Skin epidermis (tissue), 12 donors: ENCODE measurements around the gene TMEM126A.

Experiments used
- H3K27ac ChIP-seq, 21 experiments: fragments of 200-600 bp; sonication (generic) in 11 of 21; one replicate each; pipeline ENCODE4 v1.5.0; 2020; ENCODE audit warnings: mild to moderate bottlenecking in 3 of 21, inconsistent platforms in 2 of 21, moderate library complexity in 2 of 21
- H3K4me3 ChIP-seq, 7 experiments: fragments of 200-600 bp; sonication (generic) in 2 of 7; one replicate each; pipeline ENCODE4 v1.5.0; 2020; ENCODE audit warnings: inconsistent platforms in 2 of 7, mild to moderate bottlenecking in 2 of 7, moderate library complexity in 1 of 7

Gene TMEM126A

DNA sequence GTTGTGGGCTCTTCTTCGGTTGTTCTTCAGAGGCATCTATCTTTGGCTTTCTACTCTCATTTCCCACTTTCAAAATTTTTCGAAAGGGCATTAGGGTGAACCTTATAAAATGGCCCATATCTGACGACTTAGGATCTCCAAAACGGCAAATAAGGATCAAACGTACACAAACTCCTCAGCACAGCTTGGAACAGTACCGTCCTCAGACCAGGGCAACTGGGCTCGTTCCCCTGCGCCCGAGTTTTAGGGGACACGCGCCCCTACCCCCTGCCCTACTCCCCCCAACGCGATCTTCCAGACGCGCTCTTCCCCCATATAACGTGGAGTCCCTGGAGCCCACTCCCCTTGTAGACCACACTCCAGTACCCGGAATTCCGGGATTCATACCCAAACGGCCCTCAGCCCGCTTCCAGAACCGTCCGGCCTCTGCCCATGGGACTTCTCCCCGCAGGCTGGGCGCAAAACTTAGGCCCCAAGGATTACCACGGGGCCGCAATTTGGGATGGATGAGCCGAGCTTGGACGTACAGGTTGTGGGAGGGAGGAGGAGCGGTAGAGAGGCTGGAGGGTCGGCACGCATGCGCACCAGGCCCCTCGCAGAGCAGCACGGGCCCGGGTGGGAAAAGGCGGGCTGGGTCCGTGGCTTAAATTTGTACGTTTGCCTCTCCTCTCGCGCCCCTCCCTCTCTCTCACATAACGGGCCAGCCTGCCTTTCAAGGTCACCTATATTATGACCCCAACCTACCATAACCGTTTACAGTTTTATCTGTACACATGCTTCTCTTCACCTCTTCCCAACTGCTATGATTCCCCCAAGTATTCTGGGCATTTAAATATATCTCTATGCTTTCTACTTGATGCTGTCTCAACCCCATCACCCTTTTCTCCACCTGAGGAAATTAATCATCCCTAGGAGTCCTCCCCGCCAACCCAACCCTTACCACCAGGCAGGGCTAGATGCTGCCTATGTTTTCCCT is 34.9 kb downstream of the TMEM126A start:
- H3K27ac ChIP-seq = peak overlapping the region in 18 of 21 experiments; percentile 2 to 77 (median 46)
- peak overlapping the region; percentile 27 to 63 (median 44) for H3K4me3 ChIP-seq

DNA sequence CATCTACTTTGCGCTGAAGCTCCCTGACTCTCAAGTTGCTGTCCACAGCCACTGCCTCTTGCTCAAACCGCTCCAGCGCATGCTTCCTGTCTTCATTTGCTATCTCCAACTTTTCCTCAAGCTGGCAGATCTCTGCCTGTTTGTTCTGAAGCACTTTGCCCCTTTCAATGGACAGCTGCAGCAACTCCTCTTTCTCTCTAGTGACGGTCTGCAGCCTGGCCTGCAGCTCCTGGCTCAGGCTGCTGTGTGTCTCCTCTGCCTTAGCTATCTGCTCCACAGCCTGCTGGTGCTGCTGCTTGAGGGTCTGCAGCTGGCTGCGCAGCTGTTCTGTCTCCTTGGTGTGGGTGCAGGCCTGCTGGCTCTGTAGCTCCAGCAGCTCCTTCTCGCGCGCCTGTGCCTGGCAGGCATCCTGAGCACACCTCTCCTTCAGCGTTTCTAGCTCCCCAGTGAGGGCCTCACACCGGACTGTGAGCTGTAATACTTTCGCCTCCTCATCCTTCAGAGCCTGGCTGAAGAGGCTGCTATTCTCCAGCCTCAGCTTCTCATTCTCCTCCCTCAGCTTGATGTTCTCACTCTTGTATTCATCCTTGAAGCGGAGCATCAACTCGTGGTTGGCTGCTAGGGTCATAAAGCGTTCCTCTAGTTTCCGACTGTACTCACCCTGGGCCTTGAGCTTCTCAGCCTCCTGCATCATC is 37.5 kb downstream of the TMEM126A start:
- H3K27ac ChIP-seq = peak overlapping the region in 14 of 21 experiments; percentile 2 to 68 (median 49)
- H3K4me3 ChIP-seq = peak overlapping the region in 6 of 7 experiments; percentile 15 to 44 (median 18)

DNA sequence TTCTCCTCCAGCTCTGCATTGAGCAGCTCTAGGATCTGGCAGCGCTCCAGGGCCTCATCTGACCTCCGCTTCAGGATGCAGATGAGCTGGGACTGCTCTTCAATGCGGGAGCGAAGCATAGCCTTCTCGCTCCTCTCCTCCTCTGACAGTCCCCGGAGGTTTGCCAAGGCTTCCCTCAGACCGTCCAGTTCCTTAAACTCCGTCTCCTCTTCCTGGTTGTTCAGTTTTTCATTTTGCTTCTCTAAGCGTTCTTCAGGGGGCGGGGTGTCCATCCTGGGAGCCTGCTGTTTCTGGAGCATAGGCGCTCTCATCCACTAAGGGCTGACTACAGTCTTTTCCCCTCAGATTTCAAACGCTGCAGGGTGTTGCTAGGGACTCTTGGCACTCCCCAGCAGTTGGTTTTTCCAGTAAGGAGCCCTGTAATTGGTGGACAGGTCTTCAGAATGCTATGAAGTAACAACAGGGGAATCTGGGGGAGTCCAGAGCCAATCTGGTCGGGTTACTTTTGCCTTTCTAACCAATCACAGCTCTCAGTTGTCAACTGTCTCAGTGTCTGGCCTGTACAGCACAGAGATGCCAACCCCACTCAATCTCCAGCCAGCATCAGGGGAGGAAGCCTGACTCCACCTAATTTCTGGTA is 38.2 kb downstream of the TMEM126A start, which contains the start of gene CCDC89:
TSS of gene CCDC89 (minus strand) at position 376 of the 640 bp plus-strand sequence. CDS start at position 311, 65 bp downstream.
- peak within 1 kb of the TSS in 6 of 7 experiments; percentile 15 to 44 (median 18) for H3K4me3 ChIP-seq
- peak within 1 kb of the TSS in 14 of 21 experiments; percentile 3 to 68 (median 49) for H3K27ac ChIP-seq

- Histone ChIP-seq H3K4me3 (no peak overlapping the region), H3K27ac (no peak overlapping the region)
Measured at GRCh38 chr11:85694385-85694980, 46.7 kb downstream of the TMEM126A start.

DNA sequence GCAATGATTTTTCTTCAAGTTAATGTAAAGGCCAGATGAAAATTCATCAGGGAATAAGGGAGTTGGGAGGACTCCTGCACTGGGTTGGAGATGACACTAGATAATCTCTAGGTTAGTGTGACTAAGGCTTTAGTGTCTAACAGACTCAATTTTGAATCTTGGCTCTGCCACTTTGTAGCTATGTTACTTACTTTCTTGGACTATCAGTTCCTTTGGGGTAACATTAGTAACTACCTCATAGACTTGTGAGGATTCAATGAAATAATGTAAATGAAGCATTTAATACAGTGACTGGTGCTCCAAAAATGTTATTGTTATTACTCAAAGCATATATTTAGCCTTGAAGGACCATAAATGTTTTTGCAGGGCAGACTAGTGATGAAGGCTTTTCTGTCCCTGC is 47.8 kb downstream of the TMEM126A start:
- no peak overlapping the region for H3K4me3 ChIP-seq
- no peak overlapping the region for H3K27ac ChIP-seq

GRCh38 chr11:85697747-85698146 is 50.0 kb downstream of the TMEM126A start:
- H3K4me3 ChIP-seq = no peak overlapping the region
- H3K27ac ChIP-seq = no peak overlapping the region

DNA sequence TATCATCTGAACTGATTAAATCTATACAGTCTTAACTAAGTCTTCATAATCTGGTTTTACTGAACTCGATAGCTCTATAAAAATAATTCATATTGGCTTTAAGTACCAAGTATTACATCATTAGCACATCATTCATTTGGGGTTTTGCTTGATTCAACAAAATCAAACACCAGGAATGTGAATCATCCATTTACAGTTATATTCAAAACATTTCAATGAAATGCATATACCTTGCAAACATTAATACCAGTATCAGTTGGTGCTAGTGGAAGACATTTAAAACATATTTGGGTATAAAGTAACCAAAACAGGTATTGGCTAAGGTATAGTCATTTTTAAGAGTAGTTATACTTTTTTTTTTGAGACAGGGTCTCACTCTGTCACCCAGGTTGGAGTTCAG is 50.4 kb downstream of the TMEM126A start:
- Histone ChIP-seq H3K27ac (no peak overlapping the region), H3K4me3 (no peak overlapping the region)

GRCh38 chr11:85699957-85700741 is 52.4 kb downstream of the TMEM126A start:
- peak overlapping the region in 3 of 21 experiments; percentile 30 to 59 (median 54) for H3K27ac ChIP-seq
- no peak overlapping the region for H3K4me3 ChIP-seq

GRCh38 chr11:85704967-85705366 is 57.2 kb downstream of the TMEM126A start:
- H3K4me3 ChIP-seq = no peak overlapping the region
- H3K27ac ChIP-seq = no peak overlapping the region

GRCh38 chr11:85705800-85706199 is 58.0 kb downstream of the TMEM126A start:
- Histone ChIP-seq H3K4me3 (no peak overlapping the region), H3K27ac (no peak overlapping the region)
